Upper lobe of left lung (tissue), 6 donors: Measurements from ENCODE around the gene PRKN. TPM values are rescaled to one million over a fixed set of nuclear protein-coding genes. Genes with fewer than 3 reads are reported as not detected.

Experiments used
- ATAC-seq, 2 donors: fragments of 200-7000 bp; cut with Tn5 transposase; one replicate each; pipeline ENCODE4 v1.9.1; 2022; ENCODE audit warnings: mild to moderate bottlenecking in 2 of 2, moderate library complexity in 2 of 2; ENCODE audit not compliant: low FRiP score in 2 of 2
- DNase-seq, 2 donors: peaks; one replicate each; pipeline ENCODE4 v3.0.0-alpha.2; 2019 to 2020
- H3K27ac ChIP-seq, 4 donors: fragments of 200-600 bp; sonication (generic); one replicate each; pipeline ENCODE4 v1.5.1; 2016 to 2019
- H3K27me3 ChIP-seq, 4 donors: fragments of 200-600 bp; sonication (generic); one replicate each; pipeline ENCODE4 v1.5.1; 2017 to 2019
- H3K36me3 ChIP-seq, 4 donors: fragments of 200-600 bp; sonication (generic); one replicate each; pipeline ENCODE4 v1.5.1; 2016 to 2019
- H3K4me1 ChIP-seq, 4 donors: fragments of 200-600 bp; sonication (generic); one replicate each; pipeline ENCODE4 v1.5.1; 2018 to 2019
- H3K4me3 ChIP-seq, 4 donors: fragments of 200-600 bp; sonication (generic); one replicate each; pipeline ENCODE4 v1.5.1; 2017 to 2019; ENCODE audit warnings: mild to moderate bottlenecking in 2 of 4, moderate library complexity in 1 of 4
- H3K9me3 ChIP-seq, 4 donors: fragments of 200-600 bp; sonication (generic); one replicate each; pipeline ENCODE4 v1.5.1; 2018 to 2019
- CTCF ChIP-seq, 6 experiments: fragments of 450-650 bp in 4 of 6; fragments of 200-600 bp in 2 of 6; sonication (generic) in 2 of 6; IDR thresholded peaks; one replicate each; pipeline ENCODE4 v1.5.1; 2016 to 2019; ENCODE audit warnings: antibody characterized with exemption in 6 of 6
- EP300 ChIP-seq, 4 donors: sonication (generic); formaldehyde crosslinking; IDR thresholded peaks; one replicate each; pipeline ENCODE4 v1.5.1; 2017; ENCODE audit warnings: antibody characterized with exemption in 4 of 4, control low read depth in 2 of 4
- POLR2A ChIP-seq, 4 donors: fragments of 450-650 bp; IDR thresholded peaks; one replicate each; pipeline ENCODE4 v1.5.1; 2016 to 2017; ENCODE audit warnings: antibody characterized with exemption in 4 of 4, mild to moderate bottlenecking in 2 of 4
- POLR2AphosphoS5 ChIP-seq, 2 donors: sonication (generic); formaldehyde crosslinking; IDR thresholded peaks; one replicate each; pipeline ENCODE4 v1.5.1; 2017; ENCODE audit warnings: antibody characterized with exemption in 2 of 2
- WGBS, 2 donors: methylation state at CpG; one replicate each; pipeline ENCODE4 v1.1.5; 2017 to 2018; 5-methylcytosine and 5-hydroxymethylcytosine counted together
- total RNA-seq, 6 donors: library from RNA; depleted of rRNA in 4 of 6; stranded (reverse); fragments of >200 nt in 4 of 6; gene quantifications; one replicate each; pipeline versions ENCODE4 v1.1.0 to v1.2.1, GENCODE V29; 2016 to 2021
- donor health status: DM: no; HTN: no; CAD: no; lungs with moderate emphysema.
- donor health status: DM: no; HTN: yes; CAD: no; lungs with severe emphysema.

Gene PRKN
- total RNA-seq, 6 donors from 2014 or later = 2.7 to 29.3 (median 5.5) TPM

GRCh38 chr6:162187168-162187935 is 540.2 kb downstream of the PRKN start:
- no peak overlapping the region for H3K27ac ChIP-seq
- H3K9me3 ChIP-seq = no peaks in the 10 kb centered on the region
- no peaks in the 10 kb centered on the region for H3K27me3 ChIP-seq
- 76 to 78% methylated on average over 4 of the region's 4 CpGs for WGBS, 2 donors
- H3K4me1 ChIP-seq = peaks cover 0 to 3% (median 0%) of the 10 kb centered on the region in 4 donors
- no peak for TF ChIP-seq POLR2AphosphoS5 (IDR thresholded peaks at IDR 0.05)
- no peak for TF ChIP-seq EP300 (IDR thresholded peaks at IDR 0.05)
- no peak for TF ChIP-seq CTCF (IDR thresholded peaks at IDR 0.05)
- TF ChIP-seq POLR2A (IDR thresholded peaks at IDR 0.05) = no peak
- no peaks in the 10 kb centered on the region for H3K36me3 ChIP-seq
- ATAC-seq = peak in 1 of 2 donors; percentile 26
- no peak overlapping the region for H3K4me3 ChIP-seq
- no peak for DNase-seq

GRCh38 chr6:162184465-162184864 is 543.1 kb downstream of the PRKN start:
- 82 to 94% methylated on average over 9 of the region's 9 CpGs for WGBS, 2 donors
- ATAC-seq (no peak), DNase-seq (no peak)
- Histone ChIP-seq H3K27ac (no peak overlapping the region), H3K4me1 (peaks cover 0 to 8% (median 0%) of the 10 kb centered on the region in 4 donors), H3K27me3 (no peaks in the 10 kb centered on the region), H3K4me3 (no peak overlapping the region), H3K36me3 (no peaks in the 10 kb centered on the region), H3K9me3 (no peaks in the 10 kb centered on the region)
- TF ChIP-seq POLR2A (IDR thresholded peaks at IDR 0.05) = no peak
- no peak for TF ChIP-seq CTCF (IDR thresholded peaks at IDR 0.05)
- TF ChIP-seq EP300 (IDR thresholded peaks at IDR 0.05) = no peak
- no peak for TF ChIP-seq POLR2AphosphoS5 (IDR thresholded peaks at IDR 0.05)

GRCh38 chr6:162181741-162182401 is 545.7 kb downstream of the PRKN start:
- ATAC-seq = peak in 1 of 2 donors; percentile 39
- no peaks in the 10 kb centered on the region for H3K36me3 ChIP-seq
- no peak overlapping the region for H3K4me3 ChIP-seq
- TF ChIP-seq EP300 (IDR thresholded peaks at IDR 0.05) (peak in 1 of 4 donors; percentile 30), CTCF (IDR thresholded peaks at IDR 0.05) (no peak), POLR2AphosphoS5 (IDR thresholded peaks at IDR 0.05) (no peak)
- H3K9me3 ChIP-seq = no peaks in the 10 kb centered on the region
- 65 to 69% methylated on average over 6 of the region's 6 CpGs for WGBS, 2 donors
- H3K27me3 ChIP-seq = no peaks in the 10 kb centered on the region
- no peak overlapping the region for H3K27ac ChIP-seq
- no peak for DNase-seq
- peaks cover 0 to 5% (median 0%) of the 10 kb centered on the region in 4 donors for H3K4me1 ChIP-seq

- 78 to 84% methylated on average over 5 of the region's 5 CpGs for WGBS, 2 donors
- no peak overlapping the region for H3K4me3 ChIP-seq
Observed at GRCh38 chr6:162181111-162181510, 546.5 kb downstream of the PRKN start.

More at GRCh38 chr6:162181111-162181510, 546.5 kb downstream of the PRKN start:
- TF ChIP-seq CTCF (IDR thresholded peaks at IDR 0.05) (no peak), EP300 (IDR thresholded peaks at IDR 0.05) (no peak), POLR2AphosphoS5 (IDR thresholded peaks at IDR 0.05) (no peak), POLR2A (IDR thresholded peaks at IDR 0.05) (no peak)
- DNase-seq = no peak
- Histone ChIP-seq H3K27ac (no peak overlapping the region), H3K36me3 (no peaks in the 10 kb centered on the region), H3K27me3 (no peaks in the 10 kb centered on the region), H3K9me3 (no peaks in the 10 kb centered on the region), H3K4me1 (peaks cover 0 to 5% (median 0%) of the 10 kb centered on the region in 4 donors)
- ATAC-seq = no peak
